ENCODE data around the gene RAPH1.

RAPH1 gene

DNA sequence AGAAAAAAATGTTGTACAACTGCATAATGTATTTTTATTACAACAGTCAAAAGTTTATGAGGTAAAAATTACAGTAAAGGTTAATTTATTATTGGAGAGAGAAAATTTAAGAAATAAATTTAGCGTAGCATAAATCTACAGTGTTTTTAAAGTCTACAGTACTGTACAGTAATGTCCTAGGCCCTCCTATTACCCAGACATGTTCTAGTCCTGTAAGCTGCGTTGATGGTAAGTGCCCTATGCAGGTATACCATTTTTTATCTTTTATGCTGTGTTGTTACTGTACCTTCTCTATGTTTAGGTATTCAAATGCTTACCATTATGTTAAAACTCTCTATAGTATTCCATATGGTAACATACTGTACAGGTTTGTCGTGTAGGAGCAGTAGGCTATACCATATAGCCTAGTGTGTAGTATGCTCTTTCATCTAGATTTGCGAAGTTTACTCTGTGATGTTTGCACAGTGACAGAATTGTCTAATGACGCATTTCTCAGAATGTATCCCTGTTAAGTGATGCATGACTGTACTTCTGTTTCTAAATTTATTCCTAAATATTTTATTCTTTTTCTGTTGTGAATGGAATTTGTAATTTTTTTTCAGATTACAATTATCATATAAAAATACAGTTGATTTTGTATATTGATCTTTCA is 182.4 kb downstream of the RAPH1 start:
- no peak for DNase-seq (ENCODE audit: low read depth)
- no peak for TF ChIP-seq MYC (IDR thresholded peaks at IDR 0.05; ENCODE audit: low read depth, low read length)
- TF ChIP-seq, protein P1, sequence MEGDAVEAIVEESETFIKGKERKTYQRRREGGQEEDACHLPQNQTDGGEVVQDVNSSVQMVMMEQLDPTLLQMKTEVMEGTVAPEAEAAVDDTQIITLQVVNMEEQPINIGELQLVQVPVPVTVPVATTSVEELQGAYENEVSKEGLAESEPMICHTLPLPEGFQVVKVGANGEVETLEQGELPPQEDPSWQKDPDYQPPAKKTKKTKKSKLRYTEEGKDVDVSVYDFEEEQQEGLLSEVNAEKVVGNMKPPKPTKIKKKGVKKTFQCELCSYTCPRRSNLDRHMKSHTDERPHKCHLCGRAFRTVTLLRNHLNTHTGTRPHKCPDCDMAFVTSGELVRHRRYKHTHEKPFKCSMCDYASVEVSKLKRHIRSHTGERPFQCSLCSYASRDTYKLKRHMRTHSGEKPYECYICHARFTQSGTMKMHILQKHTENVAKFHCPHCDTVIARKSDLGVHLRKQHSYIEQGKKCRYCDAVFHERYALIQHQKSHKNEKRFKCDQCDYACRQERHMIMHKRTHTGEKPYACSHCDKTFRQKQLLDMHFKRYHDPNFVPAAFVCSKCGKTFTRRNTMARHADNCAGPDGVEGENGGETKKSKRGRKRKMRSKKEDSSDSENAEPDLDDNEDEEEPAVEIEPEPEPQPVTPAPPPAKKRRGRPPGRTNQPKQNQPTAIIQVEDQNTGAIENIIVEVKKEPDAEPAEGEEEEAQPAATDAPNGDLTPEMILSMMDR (IDR thresholded peaks at IDR 0.05; ENCODE audit: low read depth, low read length), result no peak
- no peak for TF ChIP-seq POLR2A (IDR thresholded peaks at IDR 0.05; ENCODE audit: extremely low read depth, insufficient read length)
- TF ChIP-seq, protein P2, sequence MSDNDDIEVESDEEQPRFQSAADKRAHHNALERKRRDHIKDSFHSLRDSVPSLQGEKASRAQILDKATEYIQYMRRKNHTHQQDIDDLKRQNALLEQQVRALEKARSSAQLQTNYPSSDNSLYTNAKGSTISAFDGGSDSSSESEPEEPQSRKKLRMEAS (IDR thresholded peaks at IDR 0.05; ENCODE audit: low read depth, low read length), result no peak
- no peak overlapping the region for H3K4me3 ChIP-seq (ENCODE audit: low read depth, low read length)

DNA sequence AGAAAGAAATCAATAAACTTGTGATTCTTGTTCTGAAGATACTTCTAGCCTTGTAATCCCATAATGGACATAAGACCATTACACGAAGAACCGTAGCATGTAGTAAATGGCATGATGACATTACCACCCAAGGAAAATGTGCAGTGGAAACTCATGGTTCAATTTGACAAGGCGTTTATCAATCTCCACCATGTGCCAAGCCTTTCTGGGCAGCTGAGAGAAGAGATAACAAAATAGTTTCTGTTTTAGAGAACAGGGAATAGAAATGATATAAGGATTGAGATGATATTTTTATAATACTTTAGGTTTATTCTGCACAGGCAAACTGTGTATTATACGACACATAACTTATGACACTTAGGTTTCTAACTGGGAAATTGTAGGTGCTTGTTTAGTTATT is 187.7 kb downstream of the RAPH1 start:
- TF ChIP-seq MYC (IDR thresholded peaks at IDR 0.05; ENCODE audit: low read depth, low read length), result no peak
- TF ChIP-seq, protein P2 (IDR thresholded peaks at IDR 0.05; ENCODE audit: low read depth, low read length), result no peak
- TF ChIP-seq POLR2A (IDR thresholded peaks at IDR 0.05; ENCODE audit: extremely low read depth, insufficient read length), result no peak
- TF ChIP-seq, protein P1 (IDR thresholded peaks at IDR 0.05; ENCODE audit: low read depth, low read length), result no peak
- no peak overlapping the region for H3K4me3 ChIP-seq (ENCODE audit: low read depth, low read length)
- no peak for DNase-seq (ENCODE audit: low read depth)

DNA sequence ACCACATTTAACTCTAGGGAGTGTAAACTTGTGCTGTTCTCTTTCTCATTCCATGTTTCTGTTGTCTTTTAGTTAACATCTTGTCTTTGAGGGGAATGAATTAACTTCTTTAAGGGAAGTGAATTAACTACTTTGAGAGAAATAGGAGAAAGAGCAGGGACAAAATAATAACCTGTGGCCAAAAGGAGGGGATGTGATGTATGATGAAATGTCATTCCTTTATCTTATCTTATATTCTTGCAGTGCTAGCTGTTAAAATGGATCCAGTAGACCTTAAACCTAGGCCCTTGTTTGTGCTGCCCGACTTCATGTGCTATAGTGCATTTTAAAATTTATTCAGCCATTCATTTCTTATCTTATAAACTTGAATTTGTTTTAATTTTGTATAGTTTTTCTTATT is 188.5 kb downstream of the RAPH1 start:
- TF ChIP-seq, protein P1 (IDR thresholded peaks at IDR 0.05; ENCODE audit: low read depth, low read length), result no peak
- TF ChIP-seq, protein P2 (IDR thresholded peaks at IDR 0.05; ENCODE audit: low read depth, low read length), result no peak
- TF ChIP-seq MYC (IDR thresholded peaks at IDR 0.05; ENCODE audit: low read depth, low read length) (no peak), POLR2A (IDR thresholded peaks at IDR 0.05; ENCODE audit: extremely low read depth, insufficient read length) (no peak)
- no peak overlapping the region for H3K4me3 ChIP-seq (ENCODE audit: low read depth, low read length)
- no peak for DNase-seq (ENCODE audit: low read depth)

DNA sequence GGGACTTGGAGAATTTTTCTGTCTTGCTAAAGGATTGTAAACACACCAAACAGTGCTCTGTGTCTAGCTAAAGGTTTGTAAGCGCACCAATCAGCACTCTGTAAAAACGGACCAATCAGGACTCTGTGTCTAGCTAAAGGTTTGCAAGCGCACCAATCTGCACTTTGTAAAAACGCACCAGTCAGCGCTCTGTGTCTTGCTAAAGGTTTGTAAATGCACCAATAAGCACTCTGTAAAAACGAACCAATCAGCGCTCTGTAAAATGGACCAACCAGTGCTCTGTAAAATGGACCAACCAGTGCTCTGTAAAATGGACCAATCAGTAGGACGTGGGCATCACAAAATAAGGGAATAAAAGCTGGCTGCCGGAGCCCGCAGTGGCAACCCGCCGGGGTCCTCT is 190.4 kb downstream of the RAPH1 start:
- no peak overlapping the region for H3K4me3 ChIP-seq (ENCODE audit: low read depth, low read length)
- TF ChIP-seq MYC (IDR thresholded peaks at IDR 0.05; ENCODE audit: low read depth, low read length), result no peak
- TF ChIP-seq, protein P1 (IDR thresholded peaks at IDR 0.05; ENCODE audit: low read depth, low read length), result no peak
- TF ChIP-seq, protein P2 (IDR thresholded peaks at IDR 0.05; ENCODE audit: low read depth, low read length), result no peak
- TF ChIP-seq POLR2A (IDR thresholded peaks at IDR 0.05; ENCODE audit: extremely low read depth, insufficient read length), result no peak
- DNase-seq (ENCODE audit: low read depth), result no peak

Measured in NB4 (cell line).